Mammary epithelial cell (primary cell): ENCODE data around the gene PRPF8.

Experiments
- CTCF ChIP-seq, 2 donors: IDR thresholded peaks in 1 of 2; conservative IDR thresholded peaks in 1 of 2; 2 replicates each; pipeline ENCODE4 v1.5.1; 2011 to 2012; ENCODE audit warnings: inconsistent platforms in 2 of 2, low read length in 2 of 2, mild to moderate bottlenecking in 2 of 2, control low read depth in 1 of 2, low read depth in 1 of 2; ENCODE audit not compliant: insufficient read depth in 1 of 2; ENCODE audit errors: extremely low read depth in 1 of 2
- EZH2 ChIP-seq: IDR thresholded peaks from 2 replicates; pipeline ENCODE4 v1.6.1; 2012; ENCODE audit warnings: low read length, inconsistent platforms, borderline replicate concordance

- no peak for TF ChIP-seq CTCF (conservative IDR thresholded peaks at IDR 0.05 in 1 of 2, IDR thresholded peaks at IDR 0.05 in 1 of 2; ENCODE audit: extremely low read depth in 1 of 2, insufficient read depth in 1 of 2, low read depth in 1 of 2, low read length in 2 of 2)
- no peak for TF ChIP-seq EZH2
Measured at GRCh38 chr17:1626333-1626732, 58.3 kb downstream of the PRPF8 start.
